ENCODE measurements around the gene B4GALT3.

The B4GALT3 gene

GRCh38 chr1:161162052-161162451 is 15.3 kb downstream of the B4GALT3 start:
- DNase-seq (ENCODE audit: low spot score) = no peak

GRCh38 chr1:161161652-161162051 is 15.7 kb downstream of the B4GALT3 start:
- no peak for DNase-seq (ENCODE audit: low spot score)

GRCh38 chr1:161160671-161161145 is 16.6 kb downstream of the B4GALT3 start:
- no peak for DNase-seq (ENCODE audit: low spot score)

GRCh38 chr1:161159913-161160243 is 17.4 kb downstream of the B4GALT3 start:
- DNase-seq (ENCODE audit: low spot score) = no peak

GRCh38 chr1:161159087-161159912 is 18.0 kb downstream of the B4GALT3 start, which contains the start of gene USP21:
Gene USP21, plus strand, starts transcription at chr1:161159500. Its CDS starts 1,141 bp downstream, at chr1:161160641.
- DNase-seq (ENCODE audit: low spot score) = peak; percentile 97

GRCh38 chr1:161158316-161159010 is 18.8 kb downstream of the B4GALT3 start:
- DNase-seq (ENCODE audit: low spot score) = peak; percentile 50

- peak; percentile 53 for DNase-seq (ENCODE audit: low spot score)
Observed at GRCh38 chr1:161157867-161158266, 19.4 kb downstream of the B4GALT3 start.

GRCh38 chr1:161153682-161154337 is 23.5 kb downstream of the B4GALT3 start, which contains the start of gene UFC1:
Gene UFC1, plus strand, starts transcription at chr1:161153978. Its CDS starts 20 bp downstream, at chr1:161153998.
- DNase-seq (ENCODE audit: low spot score) = peak; percentile 99

- peak; percentile 39 for DNase-seq (ENCODE audit: low spot score)
Observed at GRCh38 chr1:161153176-161153575, 24.1 kb downstream of the B4GALT3 start.

- no peak for DNase-seq (ENCODE audit: low spot score)
Observed at GRCh38 chr1:161145832-161146231, 31.5 kb downstream of the B4GALT3 start.

- no peak for DNase-seq (ENCODE audit: low spot score)
Observed at GRCh38 chr1:161140755-161141400, 36.4 kb downstream of the B4GALT3 start.

GRCh38 chr1:161139766-161140165 is 37.5 kb downstream of the B4GALT3 start:
- DNase-seq (ENCODE audit: low spot score) = peak; percentile 79

GRCh38 chr1:161138431-161138830 is 38.9 kb downstream of the B4GALT3 start:
- DNase-seq (ENCODE audit: low spot score) = no peak

GRCh38 chr1:161137881-161138280 is 39.4 kb downstream of the B4GALT3 start:
- DNase-seq (ENCODE audit: low spot score) = no peak

GRCh38 chr1:161133220-161133740 is 44.0 kb downstream of the B4GALT3 start:
- DNase-seq (ENCODE audit: low spot score) = no peak

- peak; percentile 97 for DNase-seq (ENCODE audit: low spot score)
Observed at GRCh38 chr1:161132410-161133219, 44.7 kb downstream of the B4GALT3 start, which contains the start of gene DEDD. Gene DEDD, minus strand, starts transcription at chr1:161132667. Its CDS starts 8,205 bp downstream, at chr1:161124462.

GRCh38 chr1:161131523-161132409 is 45.5 kb downstream of the B4GALT3 start:
- DNase-seq (ENCODE audit: low spot score) = peak; percentile 61

- no peak for DNase-seq (ENCODE audit: low spot score)
Observed at GRCh38 chr1:161130266-161130665, 47.0 kb downstream of the B4GALT3 start.

GRCh38 chr1:161128591-161129420 is 48.5 kb downstream of the B4GALT3 start:
- DNase-seq (ENCODE audit: low spot score) = no peak
